Thyroid gland (tissue), 4 donors: ENCODE measurements around the gene TFAP2D. TPM values are rescaled to one million over a fixed set of nuclear protein-coding genes. Genes with fewer than 3 reads are reported as not detected.
A peak's percentile ranks its signal among the peaks of the same experiment; 100 is the strongest.

Source experiments
- DNase-seq, 2 donors: peaks; one replicate each; pipeline ENCODE4 v3.0.0-alpha.2; 2019
- H3K27ac ChIP-seq, 3 donors: fragments of 200-600 bp; sonication (generic); 1 replicate in 2 of 3; 2 replicates in 1 of 3; pipeline ENCODE4 v1.5.1; 2016 to 2019; ENCODE audit warnings: mild to moderate bottlenecking in 1 of 3, moderate library complexity in 1 of 3
- H3K27me3 ChIP-seq: fragments of 200-600 bp; sonication (generic); one replicate; pipeline ENCODE4 v1.5.1; 2019
- H3K36me3 ChIP-seq, 2 donors: fragments of 200-600 bp; sonication (generic); one replicate each; pipeline ENCODE4 v1.5.1; 2016 to 2019
- H3K4me1 ChIP-seq, 2 donors: fragments of 200-600 bp; sonication (generic); one replicate each; pipeline ENCODE4 v1.5.1; 2017 to 2019
- H3K4me3 ChIP-seq, 3 donors: fragments of 200-600 bp; sonication (generic); replicated peaks in 1 of 3; 1 replicate in 2 of 3; 2 replicates in 1 of 3; pipeline ENCODE4 v1.5.1; 2016; ENCODE audit warnings: mild to moderate bottlenecking in 1 of 3
- H3K9me3 ChIP-seq: fragments of 200-600 bp; sonication (generic); one replicate; pipeline ENCODE4 v1.5.1; 2017
- CTCF ChIP-seq, 6 experiments: fragments of 200-600 bp in 3 of 6; fragments of 450-650 bp in 3 of 6; sonication (generic) in 3 of 6; IDR thresholded peaks; one replicate each; pipeline ENCODE4 v1.5.1; 2016 to 2019; ENCODE audit warnings: antibody characterized with exemption in 6 of 6, mild to moderate bottlenecking in 2 of 6, inconsistent platforms in 1 of 6, moderate library complexity in 1 of 6
- POLR2A ChIP-seq, 2 donors: fragments of 450-650 bp; IDR thresholded peaks; one replicate each; pipeline ENCODE4 v1.6.1; 2017; ENCODE audit warnings: antibody characterized with exemption in 2 of 2, mild to moderate bottlenecking in 2 of 2, moderate library complexity in 1 of 2
- WGBS, 2 donors: methylation state at CpG; one replicate each; pipeline ENCODE4 v1.1.5; 2017; 5-methylcytosine and 5-hydroxymethylcytosine counted together
- intact Hi-C: fragments of 100-400 bp; cut with DNase I; formaldehyde crosslinking; loops from one replicate; pipeline ENCODE4 v1.15.1; 2023
- total RNA-seq, 4 donors: library from RNA; depleted of rRNA; stranded (reverse); fragments of >200 nt; gene quantifications; one replicate each; pipeline ENCODE4 v1.2.3, GENCODE V29; 2016

TFAP2D gene
- total RNA-seq, 4 donors from 2014 or later: not detected

GRCh38 chr6:50819904-50820868 lies 106.9 kb downstream of the TFAP2D start:
- H3K4me3 ChIP-seq: peak overlapping the region in 1 of 3 donors; percentile 8
- H3K27me3 ChIP-seq: peaks cover 43% of the 10 kb centered on the region
- H3K27ac ChIP-seq: no peak overlapping the region
- H3K36me3 ChIP-seq: no peaks in the 10 kb centered on the region
- H3K9me3 ChIP-seq: no peaks in the 10 kb centered on the region
- H3K4me1 ChIP-seq: peaks cover 10 to 15% of the 10 kb centered on the region in 2 donors
- no peak for DNase-seq
- 2 to 3% methylated on average over 58 of the region's 58 CpGs for WGBS, 2 donors
- TF ChIP-seq POLR2A (IDR thresholded peaks at IDR 0.05) (no peak), CTCF (IDR thresholded peaks at IDR 0.05) (no peak)
- intact Hi-C loops: loop anchor here (10.0 kb wide), 1 partner anchor 1205 kb away; no protein-coding TSS in a partner anchor

- DNase-seq: no peak
- 6 to 8% methylated on average over 5 of the region's 5 CpGs for WGBS, 2 donors
- Histone ChIP-seq H3K4me3 (no peak overlapping the region), H3K27ac (no peak overlapping the region), H3K27me3 (peaks cover 49% of the 10 kb centered on the region), H3K9me3 (no peaks in the 10 kb centered on the region), H3K4me1 (peaks cover 10 to 15% of the 10 kb centered on the region in 2 donors), H3K36me3 (no peaks in the 10 kb centered on the region)
- TF ChIP-seq POLR2A (IDR thresholded peaks at IDR 0.05) (no peak), CTCF (IDR thresholded peaks at IDR 0.05) (no peak)
- intact Hi-C loops: no loop called here
These were observed 107.5 kb downstream of the TFAP2D start for GRCh38 chr6:50820869-50821264.

GRCh38 chr6:50821441-50822077 lies 108.2 kb downstream of the TFAP2D start:
- H3K9me3 ChIP-seq: no peaks in the 10 kb centered on the region
- H3K4me1 ChIP-seq: peaks cover 10 to 15% of the 10 kb centered on the region in 2 donors
- intact Hi-C loops: no loop called here
- H3K36me3 ChIP-seq: no peaks in the 10 kb centered on the region
- H3K27me3 ChIP-seq: peaks cover 48% of the 10 kb centered on the region
- WGBS, 2 donors: 4 to 6% methylated on average over 20 of the region's 20 CpGs
- no peak for DNase-seq
- no peak for TF ChIP-seq POLR2A (IDR thresholded peaks at IDR 0.05)
- TF ChIP-seq CTCF (IDR thresholded peaks at IDR 0.05): no peak
- H3K4me3 ChIP-seq: no peak overlapping the region
- no peak overlapping the region for H3K27ac ChIP-seq

- WGBS, 2 donors: 1 to 4% methylated on average over 6 of the region's 6 CpGs
- H3K9me3 ChIP-seq: no peaks in the 10 kb centered on the region
- no peak for DNase-seq
- intact Hi-C loops: no loop called here
- TF ChIP-seq CTCF (IDR thresholded peaks at IDR 0.05) (no peak), POLR2A (IDR thresholded peaks at IDR 0.05) (no peak)
- peaks cover 10 to 15% of the 10 kb centered on the region in 2 donors for H3K4me1 ChIP-seq
- H3K27me3 ChIP-seq: peaks cover 43% of the 10 kb centered on the region
- H3K27ac ChIP-seq: no peak overlapping the region
- no peak overlapping the region for H3K4me3 ChIP-seq
- no peaks in the 10 kb centered on the region for H3K36me3 ChIP-seq
These were observed 108.8 kb downstream of the TFAP2D start for GRCh38 chr6:50822078-50822476.

Other genes starting within 250 kb of the TFAP2D start
- not detected for gene TFAP2B, start 105.3 kb downstream of the TFAP2D start, total RNA-seq